HG03457 (cell line): ENCODE measurements around the gene HNRNPAB.
A peak's percentile ranks its signal among the peaks of the same experiment; 100 is the strongest.
"Not testable (repeated sequence)": the region's sequence is repeated elsewhere in the genome, so short reads cannot be mapped to it uniquely, and the experiment has no call there.

Source experiments
- ATAC-seq: cut with Tn5 transposase; IDR thresholded peaks from one replicate; pipeline ENCODE4 v1.9.1; 2021; ENCODE audit warnings: moderate number of reproducible peaks; ENCODE audit not compliant: unreplicated experiment

Gene HNRNPAB

GRCh38 chr5:178229111-178229510, 24.8 kb downstream of the HNRNPAB start:
- ATAC-seq = not testable (repeated sequence)

- ATAC-seq = no peak
These were observed 25.5 kb downstream of the HNRNPAB start for GRCh38 chr5:178229861-178230260.

- ATAC-seq = no peak
These were observed 26.7 kb downstream of the HNRNPAB start for GRCh38 chr5:178230879-178231538.

- ATAC-seq = no peak
These were observed 27.3 kb downstream of the HNRNPAB start for GRCh38 chr5:178231539-178232123.

GRCh38 chr5:178232124-178232919, 28.0 kb downstream of the HNRNPAB start, which contains the start of gene PHYKPL:
Gene PHYKPL (minus strand): TSS chr5:178232802. CDS start chr5:178232550, 252 bp downstream.
- peak; percentile 58 for ATAC-seq

GRCh38 chr5:178232920-178233429, 28.6 kb downstream of the HNRNPAB start:
- peak; percentile 7 for ATAC-seq

- no peak for ATAC-seq
These were observed 29.9 kb downstream of the HNRNPAB start for GRCh38 chr5:178234121-178234749.

- no peak for ATAC-seq
These were observed 30.6 kb downstream of the HNRNPAB start for GRCh38 chr5:178234750-178235587.

- ATAC-seq = no peak
These were observed 31.2 kb downstream of the HNRNPAB start for GRCh38 chr5:178235588-178235974.

- ATAC-seq = no peak
These were observed 31.8 kb downstream of the HNRNPAB start for GRCh38 chr5:178236126-178236525.

- ATAC-seq = no peak
These were observed 32.3 kb downstream of the HNRNPAB start for GRCh38 chr5:178236679-178237078.

GRCh38 chr5:178237431-178238312, 33.3 kb downstream of the HNRNPAB start:
- no peak for ATAC-seq

- ATAC-seq = no peak
These were observed 33.9 kb downstream of the HNRNPAB start for GRCh38 chr5:178238313-178238635.

GRCh38 chr5:178238711-178239592, 34.6 kb downstream of the HNRNPAB start:
- ATAC-seq = no peak

GRCh38 chr5:178239626-178240301, 35.4 kb downstream of the HNRNPAB start:
- not testable (repeated sequence) for ATAC-seq

GRCh38 chr5:178240341-178240741, 36.0 kb downstream of the HNRNPAB start:
- no peak for ATAC-seq

- ATAC-seq = no peak
These were observed 36.4 kb downstream of the HNRNPAB start for GRCh38 chr5:178240766-178241165.

- no peak for ATAC-seq
These were observed 36.9 kb downstream of the HNRNPAB start for GRCh38 chr5:178241231-178241663.
